NT2/D1 (cell line): Measurements from ENCODE around the gene INF2.

ENCODE experiments used
- DNase-seq: peaks from one replicate; pipeline ENCODE4 v3.0.0-alpha.2; 2011; ENCODE audit warnings: low read depth, low spot score
- H3K27me3 ChIP-seq: 2 replicates; pipeline ENCODE4 v1.6.0; 2011; ENCODE audit warnings: mild to moderate bottlenecking; ENCODE audit not compliant: insufficient read length, insufficient read depth
- H3K36me3 ChIP-seq: 2 replicates; pipeline ENCODE4 v1.6.1; 2011; ENCODE audit warnings: mild to moderate bottlenecking, low read length, mixed read lengths; ENCODE audit not compliant: insufficient read depth, insufficient read length
- H3K4me1 ChIP-seq: 2 replicates; pipeline ENCODE4 v1.5.1; 2011; ENCODE audit not compliant: insufficient read depth, insufficient read length
- H3K4me3 ChIP-seq: 2 replicates; pipeline ENCODE4 v1.5.1; 2011; ENCODE audit warnings: low read depth; ENCODE audit not compliant: insufficient read length
- H3K9ac ChIP-seq: 2 replicates; pipeline ENCODE4 v1.6.0; 2011; ENCODE audit warnings: low read depth; ENCODE audit not compliant: insufficient read length
- H3K9me3 ChIP-seq: 2 replicates; pipeline ENCODE4 v1.5.1; 2011; ENCODE audit warnings: mild to moderate bottlenecking, low read length; ENCODE audit not compliant: insufficient read depth
- SUZ12 ChIP-seq: IDR thresholded peaks from 2 replicates; pipeline ENCODE4 v1.6.1; 2011; ENCODE audit not compliant: insufficient read length, insufficient read depth; ENCODE audit errors: extremely low read depth
- YY1 ChIP-seq: IDR thresholded peaks from 2 replicates; pipeline ENCODE4 v1.6.1; 2011; ENCODE audit not compliant: insufficient read length, insufficient read depth
- ZNF274 ChIP-seq: IDR thresholded peaks from 2 replicates; pipeline ENCODE4 v1.6.1; 2011; ENCODE audit warnings: mild to moderate bottlenecking, low read depth, low read length

Gene INF2

GRCh38 chr14:104689109-104689880, at the start of gene INF2:
INF2 (plus strand) TSS chr14:104689618; CDS start chr14:104701366, 11,748 bp downstream.
- Histone ChIP-seq H3K9me3 (no peaks in the 10 kb centered on the region), H3K36me3 (peaks cover 37% of the 10 kb centered on the region), H3K4me1 (peaks cover 32% of the 10 kb centered on the region), H3K4me3 (peak within 1 kb of the TSS; percentile 71), H3K27me3 (no peaks in the 10 kb centered on the region), H3K9ac (peak within 1 kb of the TSS; percentile 88)
- no peak for DNase-seq
- TF ChIP-seq YY1 (no peak), SUZ12 (no peak), ZNF274 (no peak)

- Histone ChIP-seq H3K9me3 (0 out of 2 replicates have a peak, but pooled peaks cover 1% of the 10 kb centered on the region), H3K27me3 (no peaks in the 10 kb centered on the region), H3K4me1 (peaks cover 5% of the 10 kb centered on the region), H3K9ac (peak overlapping the region; percentile 39), H3K4me3 (peak overlapping the region; percentile 10), H3K36me3 (no peaks in the 10 kb centered on the region)
- DNase-seq = peak; percentile 60
- no peak for TF ChIP-seq ZNF274
- TF ChIP-seq SUZ12 = no peak
- TF ChIP-seq YY1 = no peak
These were observed 49.4 kb upstream of the INF2 start for GRCh38 chr14:104639885-104640548.

- Histone ChIP-seq H3K4me1 (peaks cover 5% of the 10 kb centered on the region), H3K36me3 (no peaks in the 10 kb centered on the region), H3K9me3 (peaks cover 8% of the 10 kb centered on the region; the same call in 1 of the 2 replicates), H3K4me3 (no peak overlapping the region), H3K27me3 (no peaks in the 10 kb centered on the region), H3K9ac (no peak overlapping the region)
- DNase-seq = no peak
- TF ChIP-seq ZNF274 = no peak
- no peak for TF ChIP-seq YY1
- no peak for TF ChIP-seq SUZ12
These were observed 48.7 kb upstream of the INF2 start for GRCh38 chr14:104640681-104641080.

- TF ChIP-seq SUZ12 (no peak), ZNF274 (no peak), YY1 (no peak)
These were observed 47.5 kb upstream of the INF2 start for GRCh38 chr14:104641753-104642539.

GRCh38 chr14:104642540-104642868, 46.9 kb upstream of the INF2 start:
- no peak for DNase-seq

More at GRCh38 chr14:104641753-104642539, 47.5 kb upstream of the INF2 start:
- H3K9ac ChIP-seq = no peak overlapping the region
- no peak overlapping the region for H3K4me3 ChIP-seq
- no peaks in the 10 kb centered on the region for H3K36me3 ChIP-seq
- H3K4me1 ChIP-seq = peaks cover 5% of the 10 kb centered on the region
- H3K9me3 ChIP-seq = peaks cover 15% of the 10 kb centered on the region; the same call in 1 of the 2 replicates
- no peaks in the 10 kb centered on the region for H3K27me3 ChIP-seq
- no peak for DNase-seq

GRCh38 chr14:104643306-104643705, 46.1 kb upstream of the INF2 start:
- TF ChIP-seq SUZ12 = no peak
- no peak for TF ChIP-seq YY1
- TF ChIP-seq ZNF274 = no peak

More at GRCh38 chr14:104642540-104642868, 46.9 kb upstream of the INF2 start:
- Histone ChIP-seq H3K27me3 (no peaks in the 10 kb centered on the region), H3K4me3 (no peak overlapping the region), H3K4me1 (peaks cover 5% of the 10 kb centered on the region), H3K36me3 (no peaks in the 10 kb centered on the region), H3K9me3 (peaks cover 15% of the 10 kb centered on the region; the same call in 1 of the 2 replicates), H3K9ac (no peak overlapping the region)
- TF ChIP-seq SUZ12 = no peak
- TF ChIP-seq ZNF274 = no peak
- TF ChIP-seq YY1 = no peak

GRCh38 chr14:104644091-104644635, 45.3 kb upstream of the INF2 start:
- Histone ChIP-seq H3K36me3 (no peaks in the 10 kb centered on the region), H3K27me3 (no peaks in the 10 kb centered on the region), H3K4me3 (no peak overlapping the region), H3K9me3 (peaks cover 15% of the 10 kb centered on the region; the same call in 1 of the 2 replicates), H3K9ac (no peak overlapping the region), H3K4me1 (peaks cover 5% of the 10 kb centered on the region)
- no peak for TF ChIP-seq ZNF274
- TF ChIP-seq YY1 = no peak
- TF ChIP-seq SUZ12 = no peak
- no peak for DNase-seq

More at GRCh38 chr14:104643306-104643705, 46.1 kb upstream of the INF2 start:
- no peaks in the 10 kb centered on the region for H3K27me3 ChIP-seq
- H3K4me1 ChIP-seq = peaks cover 5% of the 10 kb centered on the region
- H3K4me3 ChIP-seq = no peak overlapping the region
- H3K36me3 ChIP-seq = no peaks in the 10 kb centered on the region
- peaks cover 15% of the 10 kb centered on the region; the same call in 1 of the 2 replicates for H3K9me3 ChIP-seq
- H3K9ac ChIP-seq = no peak overlapping the region
- no peak for DNase-seq
